GM10248 (cell line): Measurements from ENCODE around the gene TIMM10B.

ENCODE experiments used
- CTCF ChIA-PET: fragments of 300-600 bp; sonication (Branson Sonifier 250); formaldehyde crosslinking; extraction: SDS; loops from one replicate; lab custom pipeline; 2021; ENCODE audit warnings: antibody characterized with exemption; lab: Yijun Ruan, JAX
- POLR2A ChIA-PET: fragments of 350-650 bp; sonication (Branson Sonifier 250); formaldehyde crosslinking; extraction: SDS; loops from one replicate; lab custom pipeline; 2020; ENCODE audit warnings: antibody characterized with exemption; lab: Yijun Ruan, JAX
- DNase-seq: peaks from one replicate; pipeline ENCODE4 v3.0.0; 2012; ENCODE audit errors: extremely low spot score
- TF ChIP-seq, protein P1 (sequence below): IDR thresholded peaks from 2 replicates; pipeline ENCODE4 v1.5.1; 2012; ENCODE audit warnings: mild to moderate bottlenecking, low read depth; ENCODE audit errors: extremely low read depth, missing control alignments, control extremely low read depth

TIMM10B gene

DNA sequence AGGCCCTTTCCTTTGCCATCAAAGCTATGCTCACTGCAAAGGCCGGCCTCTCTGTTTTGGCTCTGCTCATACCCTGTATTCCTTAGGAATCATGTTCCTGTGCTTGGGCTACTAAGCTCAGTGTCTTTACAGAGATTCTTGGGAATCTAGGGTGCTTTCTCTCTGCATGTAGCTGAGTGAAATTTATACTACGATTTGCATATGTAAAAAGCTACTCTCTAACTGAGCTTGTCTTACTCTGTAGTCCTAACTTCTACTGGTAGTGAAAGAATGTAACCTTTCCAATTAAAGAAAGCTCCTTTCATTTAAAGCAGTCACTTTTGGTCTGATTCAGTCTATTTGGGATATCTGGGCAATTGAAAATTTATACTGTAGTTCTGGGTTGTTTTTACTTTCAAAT lies 48.0 kb downstream of the TIMM10B start:
- TF ChIP-seq, protein P1, sequence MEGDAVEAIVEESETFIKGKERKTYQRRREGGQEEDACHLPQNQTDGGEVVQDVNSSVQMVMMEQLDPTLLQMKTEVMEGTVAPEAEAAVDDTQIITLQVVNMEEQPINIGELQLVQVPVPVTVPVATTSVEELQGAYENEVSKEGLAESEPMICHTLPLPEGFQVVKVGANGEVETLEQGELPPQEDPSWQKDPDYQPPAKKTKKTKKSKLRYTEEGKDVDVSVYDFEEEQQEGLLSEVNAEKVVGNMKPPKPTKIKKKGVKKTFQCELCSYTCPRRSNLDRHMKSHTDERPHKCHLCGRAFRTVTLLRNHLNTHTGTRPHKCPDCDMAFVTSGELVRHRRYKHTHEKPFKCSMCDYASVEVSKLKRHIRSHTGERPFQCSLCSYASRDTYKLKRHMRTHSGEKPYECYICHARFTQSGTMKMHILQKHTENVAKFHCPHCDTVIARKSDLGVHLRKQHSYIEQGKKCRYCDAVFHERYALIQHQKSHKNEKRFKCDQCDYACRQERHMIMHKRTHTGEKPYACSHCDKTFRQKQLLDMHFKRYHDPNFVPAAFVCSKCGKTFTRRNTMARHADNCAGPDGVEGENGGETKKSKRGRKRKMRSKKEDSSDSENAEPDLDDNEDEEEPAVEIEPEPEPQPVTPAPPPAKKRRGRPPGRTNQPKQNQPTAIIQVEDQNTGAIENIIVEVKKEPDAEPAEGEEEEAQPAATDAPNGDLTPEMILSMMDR: no peak
- ChIA-PET POLR2A (no interaction called here), CTCF (interaction anchor here (0.8 to 3.3 kb wide), 10 partner anchors 20 to 226 kb away, joined by 3 to 10 read pairs (median 4); partner anchors contain the start of gene MRPL17)
- no peak for DNase-seq

DNA sequence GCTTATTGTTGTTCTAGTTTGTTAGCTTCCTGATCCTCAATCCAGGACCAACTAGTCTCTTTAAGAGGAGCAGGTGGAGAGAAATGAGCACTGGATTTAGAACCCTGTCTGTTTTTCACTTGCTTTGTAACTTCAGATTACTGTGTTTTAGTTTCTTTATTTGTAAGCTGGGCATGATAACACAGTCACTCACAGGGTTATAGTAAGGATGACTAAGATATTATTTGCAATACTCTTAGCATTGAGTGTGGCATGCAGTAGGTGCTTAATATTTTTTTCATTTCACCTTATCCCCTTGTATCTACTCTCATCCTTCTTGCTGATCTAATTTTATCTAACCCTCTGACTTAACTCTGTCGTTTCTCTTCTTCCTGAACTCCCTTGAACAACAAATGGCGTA lies 49.5 kb downstream of the TIMM10B start:
- DNase-seq: no peak
- ChIA-PET CTCF (interaction anchor here (0.6 to 4.3 kb wide), 59 partner anchors 10 to 225 kb away, joined by 3 to 73 read pairs (median 4); partner anchors contain the start of genes ARFIP2, HPX, MRPL17 and TAF10), POLR2A (no interaction called here)
- TF ChIP-seq, protein P1: no peak

- ChIA-PET CTCF (interaction anchor here (0.6 to 4.3 kb wide), 60 partner anchors 10 to 483 kb away, joined by 3 to 73 read pairs (median 4); partner anchors contain the start of genes ARFIP2, HPX, MRPL17 and TAF10), POLR2A (no interaction called here)
- TF ChIP-seq, protein P1: peak; percentile 53
- DNase-seq: peak; percentile 53
These were observed 50.0 kb downstream of the TIMM10B start for GRCh38 chr11:6531267-6531752.
